Measurements from ENCODE around the gene NLGN1.

DNA sequence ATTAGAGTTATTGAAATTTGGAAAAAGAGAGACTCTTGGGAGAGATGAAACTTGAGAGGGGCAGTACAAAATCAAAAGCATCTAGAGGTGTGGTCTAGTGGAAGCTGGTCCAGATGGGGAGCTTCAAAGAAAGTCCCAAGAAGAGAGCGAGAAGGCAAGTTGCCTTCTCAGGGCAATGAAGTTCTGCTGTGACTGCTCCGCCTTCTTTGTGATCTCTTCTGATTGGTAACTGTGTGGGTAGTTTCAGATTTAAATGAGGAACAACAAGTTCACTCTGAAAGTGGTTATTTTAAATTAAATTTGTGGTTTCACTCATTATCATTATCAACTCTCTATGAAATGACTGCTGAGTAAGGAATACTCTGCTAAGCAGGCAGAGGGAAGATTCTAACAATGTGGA is 233.3 kb downstream of the NLGN1 start:
- TF ChIP-seq ZEB2 (IDR thresholded peaks at IDR 0.05) (no peak), HDAC6 (IDR thresholded peaks at IDR 0.05; ENCODE audit: low read depth, low read length) (no peak), ZBTB8A (IDR thresholded peaks at IDR 0.05; ENCODE audit: partially characterized antibody) (no peak), ELK1 (CRISPR knock-in tag; IDR thresholded peaks at IDR 0.05) (no peak), CEBPB (tag; IDR thresholded peaks at IDR 0.05) (no peak), EP400 (IDR thresholded peaks at IDR 0.05) (no peak), NFIC (IDR thresholded peaks at IDR 0.05) (no peak)
- TF ChIP-seq, protein P1, sequence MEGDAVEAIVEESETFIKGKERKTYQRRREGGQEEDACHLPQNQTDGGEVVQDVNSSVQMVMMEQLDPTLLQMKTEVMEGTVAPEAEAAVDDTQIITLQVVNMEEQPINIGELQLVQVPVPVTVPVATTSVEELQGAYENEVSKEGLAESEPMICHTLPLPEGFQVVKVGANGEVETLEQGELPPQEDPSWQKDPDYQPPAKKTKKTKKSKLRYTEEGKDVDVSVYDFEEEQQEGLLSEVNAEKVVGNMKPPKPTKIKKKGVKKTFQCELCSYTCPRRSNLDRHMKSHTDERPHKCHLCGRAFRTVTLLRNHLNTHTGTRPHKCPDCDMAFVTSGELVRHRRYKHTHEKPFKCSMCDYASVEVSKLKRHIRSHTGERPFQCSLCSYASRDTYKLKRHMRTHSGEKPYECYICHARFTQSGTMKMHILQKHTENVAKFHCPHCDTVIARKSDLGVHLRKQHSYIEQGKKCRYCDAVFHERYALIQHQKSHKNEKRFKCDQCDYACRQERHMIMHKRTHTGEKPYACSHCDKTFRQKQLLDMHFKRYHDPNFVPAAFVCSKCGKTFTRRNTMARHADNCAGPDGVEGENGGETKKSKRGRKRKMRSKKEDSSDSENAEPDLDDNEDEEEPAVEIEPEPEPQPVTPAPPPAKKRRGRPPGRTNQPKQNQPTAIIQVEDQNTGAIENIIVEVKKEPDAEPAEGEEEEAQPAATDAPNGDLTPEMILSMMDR (IDR thresholded peaks at IDR 0.05 in 2 of 3, conservative IDR thresholded peaks at IDR 0.05 in 1 of 3; ENCODE audit: insufficient read depth in 2 of 3, low read depth in 1 of 3, low read length in 3 of 3), result no peak
- TF ChIP-seq, protein P2, sequence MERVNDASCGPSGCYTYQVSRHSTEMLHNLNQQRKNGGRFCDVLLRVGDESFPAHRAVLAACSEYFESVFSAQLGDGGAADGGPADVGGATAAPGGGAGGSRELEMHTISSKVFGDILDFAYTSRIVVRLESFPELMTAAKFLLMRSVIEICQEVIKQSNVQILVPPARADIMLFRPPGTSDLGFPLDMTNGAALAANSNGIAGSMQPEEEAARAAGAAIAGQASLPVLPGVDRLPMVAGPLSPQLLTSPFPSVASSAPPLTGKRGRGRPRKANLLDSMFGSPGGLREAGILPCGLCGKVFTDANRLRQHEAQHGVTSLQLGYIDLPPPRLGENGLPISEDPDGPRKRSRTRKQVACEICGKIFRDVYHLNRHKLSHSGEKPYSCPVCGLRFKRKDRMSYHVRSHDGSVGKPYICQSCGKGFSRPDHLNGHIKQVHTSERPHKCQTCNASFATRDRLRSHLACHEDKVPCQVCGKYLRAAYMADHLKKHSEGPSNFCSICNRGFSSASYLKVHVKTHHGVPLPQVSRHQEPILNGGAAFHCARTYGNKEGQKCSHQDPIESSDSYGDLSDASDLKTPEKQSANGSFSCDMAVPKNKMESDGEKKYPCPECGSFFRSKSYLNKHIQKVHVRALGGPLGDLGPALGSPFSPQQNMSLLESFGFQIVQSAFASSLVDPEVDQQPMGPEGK (CRISPR knock-in tag; IDR thresholded peaks at IDR 0.05; ENCODE audit: borderline replicate concordance), result no peak
